Neural cell (in vitro differentiated cells): Measurements from ENCODE around the gene MED26. TPM values are rescaled to one million over a fixed set of nuclear protein-coding genes. Genes with fewer than 3 reads are reported as not detected.

ENCODE experiments used
- H2AFZ ChIP-seq: fragments of 200-600, 300-800 bp; sonication (generic), shearing (Covaris generic); 2 replicates; pipeline ENCODE4 v1.6.0; 2014; ENCODE audit warnings: low read depth, mild to moderate bottlenecking, antibody characterized with exemption, low read length, moderate library complexity
- H3F3A ChIP-seq: fragments of 200-600 bp; shearing (Covaris generic); 2 replicates; pipeline ENCODE4 v1.6.1; 2016; ENCODE audit warnings: mild to moderate bottlenecking, moderate library complexity, mixed read lengths, antibody characterized with exemption, low read length; ENCODE audit not compliant: insufficient read depth, poor library complexity, severe bottlenecking
- H3K27ac ChIP-seq: fragments of 200-600, 300-800 bp; sonication (generic), shearing (Covaris generic); 2 replicates; pipeline ENCODE4 v1.5.1; 2014; ENCODE audit warnings: mild to moderate bottlenecking, low read length, moderate library complexity
- H3K27me3 ChIP-seq: fragments of 300-800, 200-600 bp; sonication (generic), shearing (Covaris generic); 2 replicates; pipeline ENCODE4 v1.6.0; 2014; ENCODE audit warnings: mild to moderate bottlenecking, low read depth, low read length, moderate library complexity; ENCODE audit not compliant: insufficient read depth
- H3K36me3 ChIP-seq: fragments of 300-800, 200-600 bp; sonication (generic), shearing (Covaris generic); 2 replicates; pipeline ENCODE4 v1.5.1; 2014; ENCODE audit warnings: mild to moderate bottlenecking, antibody characterized with exemption, low read length, moderate library complexity; ENCODE audit not compliant: insufficient read depth
- H3K4me2 ChIP-seq: fragments of 300-800, 200-600 bp; sonication (generic), shearing (Covaris generic); 2 replicates; pipeline ENCODE4 v1.6.0; 2014; ENCODE audit warnings: mild to moderate bottlenecking, low read length
- H3K4me3 ChIP-seq: fragments of 300-800, 200-600 bp; sonication (generic), shearing (Covaris generic); 2 replicates; pipeline ENCODE4 v1.5.1; 2014; ENCODE audit warnings: mild to moderate bottlenecking, low read length, moderate library complexity
- H3K79me2 ChIP-seq: fragments of 200-600 bp; shearing (Covaris generic); replicated peaks from 2 replicates; pipeline ENCODE4 v1.6.0; 2014; ENCODE audit warnings: mild to moderate bottlenecking, low read length, moderate library complexity; ENCODE audit not compliant: insufficient read depth
- H3K9ac ChIP-seq: fragments of 300-800, 200-600 bp; sonication (generic), shearing (Covaris generic); 2 replicates; pipeline ENCODE4 v1.6.1; 2016; ENCODE audit warnings: mild to moderate bottlenecking, low read length, mixed read lengths
- H3K9me2 ChIP-seq: fragments of 200-600 bp; shearing (Covaris generic); 2 replicates; pipeline ENCODE4 v1.6.1; 2016; ENCODE audit warnings: mild to moderate bottlenecking, low read length, mixed read lengths; ENCODE audit not compliant: insufficient read depth
- H3K9me3 ChIP-seq: fragments of 200-600, 300-800 bp; sonication (generic), shearing (Covaris generic); 2 replicates; pipeline ENCODE4 v1.6.1; 2016; ENCODE audit warnings: mild to moderate bottlenecking, mixed run types, low read length, moderate library complexity, mixed read lengths
- H4K20me1 ChIP-seq: fragments of 200-600 bp; shearing (Covaris generic); 2 replicates; pipeline ENCODE4 v1.6.1; 2016; ENCODE audit warnings: mild to moderate bottlenecking, mixed run types; ENCODE audit not compliant: insufficient read depth
- EP300 ChIP-seq: fragments of 450-650 bp; conservative IDR thresholded peaks from 2 replicates; pipeline ENCODE4 v1.6.1; 2014; ENCODE audit warnings: antibody characterized with exemption, mild to moderate bottlenecking, moderate library complexity; ENCODE audit not compliant: poor library complexity, severe bottlenecking
- EZH2 ChIP-seq: fragments of 200-600, 300-800 bp; shearing (Covaris generic), sonication (generic); IDR thresholded peaks from 2 replicates; pipeline ENCODE4 v1.6.1; 2014; ENCODE audit warnings: antibody characterized with exemption, low read length, borderline replicate concordance, mild to moderate bottlenecking; ENCODE audit not compliant: insufficient read depth, poor library complexity, severe bottlenecking
- MXI1 ChIP-seq: fragments of 450-650 bp; conservative IDR thresholded peaks from 2 replicates; pipeline ENCODE4 v1.6.1; 2014; ENCODE audit warnings: antibody characterized with exemption, mild to moderate bottlenecking; ENCODE audit not compliant: poor library complexity, severe bottlenecking
- POLR2AphosphoS5 ChIP-seq: IDR thresholded peaks from 2 replicates; pipeline ENCODE4 v1.6.1; 2012
- RAD21 ChIP-seq: fragments of 450-650 bp; conservative IDR thresholded peaks from 2 replicates; pipeline ENCODE4 v1.6.1; 2014; ENCODE audit warnings: antibody characterized with exemption, mild to moderate bottlenecking, moderate library complexity
- REST ChIP-seq: IDR thresholded peaks from 2 replicates; pipeline ENCODE4 v1.6.1; 2012; ENCODE audit warnings: borderline replicate concordance
- SMC3 ChIP-seq: fragments of 450-650 bp; conservative IDR thresholded peaks from 2 replicates; pipeline ENCODE4 v1.6.1; 2014; ENCODE audit warnings: antibody characterized with exemption, mild to moderate bottlenecking, moderate library complexity; ENCODE audit not compliant: poor library complexity
- TAF1 ChIP-seq: IDR thresholded peaks from 2 replicates; pipeline ENCODE4 v1.6.1; 2012; ENCODE audit warnings: low read depth
- polyA plus RNA-seq: library from polyadenylated mRNA; depleted of rRNA; stranded (reverse); fragments of >200 nt; gene quantifications from 2 replicates; pipeline ENCODE4 v1.2.3, GENCODE V29; 2014
- TF ChIP-seq, protein P1 (sequence below): fragments of 450-650 bp; IDR thresholded peaks from 2 replicates; pipeline ENCODE4 v1.5.1; 2014; ENCODE audit warnings: antibody characterized with exemption, mild to moderate bottlenecking, moderate library complexity; ENCODE audit not compliant: poor library complexity, severe bottlenecking

MED26 gene
- polyA plus RNA-seq, 1 donor from 2014 or later = 4.2 TPM

DNA sequence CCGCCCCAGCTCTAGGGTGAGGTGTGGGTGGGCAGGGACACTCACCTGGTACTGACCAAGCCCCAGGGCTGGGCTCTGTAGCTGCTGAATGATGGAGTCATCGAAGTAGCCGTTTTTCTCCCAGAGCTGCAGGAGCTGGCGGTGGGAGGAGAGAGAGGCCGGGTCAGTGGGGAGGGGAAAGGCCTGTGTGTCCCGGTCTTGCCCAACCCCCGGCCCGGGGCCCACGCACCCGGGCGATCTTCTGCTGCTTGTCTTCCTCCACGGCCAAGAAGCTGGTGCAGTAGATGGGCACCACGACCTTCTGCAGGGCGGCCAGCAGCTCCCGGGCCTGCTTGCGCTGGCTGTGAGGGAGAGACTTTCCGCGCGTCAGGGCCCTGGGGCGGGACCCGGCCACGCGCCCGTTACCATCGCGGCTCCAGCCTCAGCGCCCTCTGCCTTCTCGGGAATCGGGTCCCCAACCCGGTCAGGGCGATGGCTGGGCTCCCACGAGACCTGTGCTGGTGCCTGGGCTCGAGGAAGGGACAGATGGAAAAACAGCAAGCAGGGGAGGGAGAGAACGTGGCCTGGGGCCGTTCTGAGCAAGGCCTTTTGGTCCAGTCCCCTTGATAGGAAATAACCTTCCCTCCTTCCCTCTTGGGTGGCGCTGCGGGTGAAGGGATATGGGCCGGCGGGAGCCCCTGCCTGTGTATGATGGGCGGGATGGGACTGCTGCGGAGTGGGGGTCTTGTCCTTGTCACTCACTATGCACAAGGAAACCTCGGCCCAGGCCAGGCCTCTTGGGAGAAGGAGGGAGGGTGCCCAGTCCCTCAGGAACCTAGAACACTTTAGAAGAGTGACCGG is 97.2 kb downstream of the MED26 start:
- H4K20me1 ChIP-seq = no peaks in the 10 kb centered on the region
- TF ChIP-seq POLR2AphosphoS5 (no peak), SMC3 (no peak), EZH2 (no peak)

GRCh38 chr19:16529466-16530144 is 98.4 kb downstream of the MED26 start:
- Histone ChIP-seq H3F3A (no peaks in the 10 kb centered on the region), H3K9me3 (no peaks in the 10 kb centered on the region), H4K20me1 (no peaks in the 10 kb centered on the region), H3K9me2 (no peaks in the 10 kb centered on the region), H3K79me2 (no peaks in the 10 kb centered on the region), H3K4me3 (no peak overlapping the region), H3K9ac (no peak overlapping the region), H2AFZ (no peak overlapping the region), H3K36me3 (no peaks in the 10 kb centered on the region), H3K27ac (no peak overlapping the region), H3K27me3 (no peaks in the 10 kb centered on the region), H3K4me2 (no peak overlapping the region)
- TF ChIP-seq RAD21 (no peak), EP300 (no peak), EZH2 (no peak), TAF1 (no peak), MXI1 (no peak), SMC3 (no peak), REST (no peak), POLR2AphosphoS5 (no peak)
- TF ChIP-seq, protein P1, sequence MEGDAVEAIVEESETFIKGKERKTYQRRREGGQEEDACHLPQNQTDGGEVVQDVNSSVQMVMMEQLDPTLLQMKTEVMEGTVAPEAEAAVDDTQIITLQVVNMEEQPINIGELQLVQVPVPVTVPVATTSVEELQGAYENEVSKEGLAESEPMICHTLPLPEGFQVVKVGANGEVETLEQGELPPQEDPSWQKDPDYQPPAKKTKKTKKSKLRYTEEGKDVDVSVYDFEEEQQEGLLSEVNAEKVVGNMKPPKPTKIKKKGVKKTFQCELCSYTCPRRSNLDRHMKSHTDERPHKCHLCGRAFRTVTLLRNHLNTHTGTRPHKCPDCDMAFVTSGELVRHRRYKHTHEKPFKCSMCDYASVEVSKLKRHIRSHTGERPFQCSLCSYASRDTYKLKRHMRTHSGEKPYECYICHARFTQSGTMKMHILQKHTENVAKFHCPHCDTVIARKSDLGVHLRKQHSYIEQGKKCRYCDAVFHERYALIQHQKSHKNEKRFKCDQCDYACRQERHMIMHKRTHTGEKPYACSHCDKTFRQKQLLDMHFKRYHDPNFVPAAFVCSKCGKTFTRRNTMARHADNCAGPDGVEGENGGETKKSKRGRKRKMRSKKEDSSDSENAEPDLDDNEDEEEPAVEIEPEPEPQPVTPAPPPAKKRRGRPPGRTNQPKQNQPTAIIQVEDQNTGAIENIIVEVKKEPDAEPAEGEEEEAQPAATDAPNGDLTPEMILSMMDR = no peak

More for the DNA sequence above, 97.2 kb downstream of the MED26 start:
- H2AFZ ChIP-seq = no peak overlapping the region
- H3K36me3 ChIP-seq = no peaks in the 10 kb centered on the region
- no peak overlapping the region for H3K4me2 ChIP-seq
- H3K27me3 ChIP-seq = no peaks in the 10 kb centered on the region
- no peak overlapping the region for H3K27ac ChIP-seq
- H3K9ac ChIP-seq = no peak overlapping the region
- no peaks in the 10 kb centered on the region for H3K79me2 ChIP-seq
- H3K9me3 ChIP-seq = no peaks in the 10 kb centered on the region
- H3F3A ChIP-seq = no peaks in the 10 kb centered on the region
- H3K4me3 ChIP-seq = no peak overlapping the region
- no peaks in the 10 kb centered on the region for H3K9me2 ChIP-seq
